ENCODE measurements around the gene SMARCB1.

Gene SMARCB1

DNA sequence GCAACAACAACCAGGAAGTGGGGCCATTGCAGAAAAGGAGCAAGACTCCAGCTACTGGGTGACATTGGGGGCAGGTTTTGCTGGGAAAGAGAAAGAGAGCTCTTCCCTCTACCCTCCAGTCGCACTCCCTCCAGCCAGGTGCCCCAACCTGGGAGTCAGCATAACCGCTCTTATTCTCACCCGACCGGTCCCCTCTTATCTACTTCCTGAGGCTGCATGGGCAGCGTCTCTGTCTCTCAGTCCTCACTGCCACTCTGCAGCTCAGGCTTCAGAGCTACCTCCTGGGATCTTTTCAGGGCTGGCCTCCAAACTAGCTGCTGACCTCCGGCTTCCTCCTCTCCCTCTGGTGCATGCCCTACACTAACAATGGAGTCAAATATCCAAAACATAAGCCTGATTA is 41.0 kb upstream of the SMARCB1 start:
- DNase-seq (ENCODE audit: low spot score): no peak
- in situ Hi-C loops (cut with MboI; ENCODE audit: low sequenced_read_pairs, unreplicated experiment): no loop called here
- TF ChIP-seq, protein P1, sequence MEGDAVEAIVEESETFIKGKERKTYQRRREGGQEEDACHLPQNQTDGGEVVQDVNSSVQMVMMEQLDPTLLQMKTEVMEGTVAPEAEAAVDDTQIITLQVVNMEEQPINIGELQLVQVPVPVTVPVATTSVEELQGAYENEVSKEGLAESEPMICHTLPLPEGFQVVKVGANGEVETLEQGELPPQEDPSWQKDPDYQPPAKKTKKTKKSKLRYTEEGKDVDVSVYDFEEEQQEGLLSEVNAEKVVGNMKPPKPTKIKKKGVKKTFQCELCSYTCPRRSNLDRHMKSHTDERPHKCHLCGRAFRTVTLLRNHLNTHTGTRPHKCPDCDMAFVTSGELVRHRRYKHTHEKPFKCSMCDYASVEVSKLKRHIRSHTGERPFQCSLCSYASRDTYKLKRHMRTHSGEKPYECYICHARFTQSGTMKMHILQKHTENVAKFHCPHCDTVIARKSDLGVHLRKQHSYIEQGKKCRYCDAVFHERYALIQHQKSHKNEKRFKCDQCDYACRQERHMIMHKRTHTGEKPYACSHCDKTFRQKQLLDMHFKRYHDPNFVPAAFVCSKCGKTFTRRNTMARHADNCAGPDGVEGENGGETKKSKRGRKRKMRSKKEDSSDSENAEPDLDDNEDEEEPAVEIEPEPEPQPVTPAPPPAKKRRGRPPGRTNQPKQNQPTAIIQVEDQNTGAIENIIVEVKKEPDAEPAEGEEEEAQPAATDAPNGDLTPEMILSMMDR (IDR thresholded peaks at IDR 0.05; ENCODE audit: borderline replicate concordance, control extremely low read depth, extremely low read depth, insufficient read depth, missing control alignments): no peak

- in situ Hi-C loops (cut with MboI; ENCODE audit: low sequenced_read_pairs, unreplicated experiment): no loop called here
- TF ChIP-seq, protein P1 (IDR thresholded peaks at IDR 0.05; ENCODE audit: borderline replicate concordance, control extremely low read depth, extremely low read depth, insufficient read depth, missing control alignments): no peak
- peak; percentile 16 for DNase-seq (ENCODE audit: low spot score)
Observed at GRCh38 chr22:23749841-23750301, 36.9 kb upstream of the SMARCB1 start.

GRCh38 chr22:23750367-23750713 is 36.4 kb upstream of the SMARCB1 start:
- DNase-seq (ENCODE audit: low spot score): no peak
- in situ Hi-C loops (cut with MboI; ENCODE audit: low sequenced_read_pairs, unreplicated experiment): no loop called here
- TF ChIP-seq, protein P1 (IDR thresholded peaks at IDR 0.05; ENCODE audit: borderline replicate concordance, control extremely low read depth, extremely low read depth, insufficient read depth, missing control alignments): no peak

DNA sequence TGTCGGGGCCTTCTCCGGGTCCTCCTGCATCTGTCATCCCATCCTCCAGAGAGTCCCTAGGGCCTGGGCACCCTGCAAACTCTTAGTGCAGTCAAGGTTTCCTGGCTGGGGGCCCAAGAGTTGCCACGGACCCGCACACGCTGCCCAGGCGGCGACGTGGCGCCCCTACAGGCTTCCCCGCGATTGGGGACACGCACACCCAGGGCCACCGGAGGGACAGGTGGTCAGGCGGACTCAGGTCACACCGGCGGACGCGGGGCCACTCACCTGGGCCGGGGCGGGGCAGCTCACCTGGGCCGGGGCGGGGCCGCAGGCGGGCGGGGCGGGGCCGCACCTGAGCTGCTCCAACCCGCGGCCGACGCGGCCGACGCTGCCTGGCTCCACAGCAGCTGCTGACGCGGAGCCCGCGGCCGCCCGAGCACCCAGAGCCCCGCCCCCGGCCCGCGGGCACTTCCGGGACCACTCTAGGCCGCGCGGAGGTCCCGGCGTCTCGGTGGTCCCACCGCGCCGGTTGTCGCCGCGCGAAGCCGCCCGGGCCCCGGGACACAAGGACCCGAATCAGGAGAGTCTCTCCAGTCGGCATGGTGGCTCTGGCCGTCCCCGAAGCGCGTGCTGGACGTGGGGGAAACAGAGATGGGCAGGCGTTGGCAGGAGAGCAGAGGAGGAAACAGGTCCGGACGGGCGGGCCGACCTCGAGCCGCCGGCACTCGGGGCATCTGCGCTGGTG is 35.9 kb upstream of the SMARCB1 start, which contains the start of gene ZNF70:
TSS of gene ZNF70 (minus strand) at position 399 of the 727 bp plus-strand sequence. CDS start 5,972 bp downstream, outside the sequence.
- in situ Hi-C loops (cut with MboI; ENCODE audit: low sequenced_read_pairs, unreplicated experiment): no loop called here
- TF ChIP-seq, protein P1 (IDR thresholded peaks at IDR 0.05; ENCODE audit: borderline replicate concordance, control extremely low read depth, extremely low read depth, insufficient read depth, missing control alignments): peak; percentile 23
- DNase-seq (ENCODE audit: low spot score): peak; percentile 94

GRCh38 chr22:23751441-23751996 is 35.2 kb upstream of the SMARCB1 start:
- no peak for DNase-seq (ENCODE audit: low spot score)
- TF ChIP-seq, protein P1 (IDR thresholded peaks at IDR 0.05; ENCODE audit: borderline replicate concordance, control extremely low read depth, extremely low read depth, insufficient read depth, missing control alignments): no peak
- in situ Hi-C loops (cut with MboI; ENCODE audit: low sequenced_read_pairs, unreplicated experiment): no loop called here

GRCh38 chr22:23752090-23752691 is 34.6 kb upstream of the SMARCB1 start:
- peak; percentile 76 for DNase-seq (ENCODE audit: low spot score)
- in situ Hi-C loops (cut with MboI; ENCODE audit: low sequenced_read_pairs, unreplicated experiment): no loop called here
- TF ChIP-seq, protein P1 (IDR thresholded peaks at IDR 0.05; ENCODE audit: borderline replicate concordance, control extremely low read depth, extremely low read depth, insufficient read depth, missing control alignments): no peak
